Measurements from ENCODE around the gene MCM10. TPM values are rescaled to one million over a fixed set of nuclear protein-coding genes. Genes with fewer than 3 reads are reported as not detected.

The MCM10 gene
- total RNA-seq, 1 donor from 2014 or later, result 31.7 TPM

DNA sequence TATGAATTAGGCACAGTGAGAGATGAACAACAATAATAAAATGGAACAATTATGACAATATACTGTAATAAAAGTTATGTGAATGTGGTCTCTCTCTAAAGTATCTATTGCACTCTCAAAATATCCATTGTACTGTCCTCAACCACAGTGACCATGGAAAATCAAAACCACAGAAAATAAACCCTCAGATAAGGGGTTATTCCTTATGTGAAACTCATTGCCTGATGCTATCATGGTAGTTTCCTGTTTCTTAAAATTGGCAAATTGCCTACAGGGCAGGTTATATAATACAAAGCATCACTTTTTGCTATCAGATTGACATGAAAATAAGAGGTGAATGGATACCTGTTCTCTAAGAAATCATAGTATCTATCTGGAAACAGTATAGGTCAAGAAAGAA is 3.8 kb downstream of the MCM10 start:
- peaks cover 22% of the 10 kb centered on the region for H3K36me3 Mint-ChIP-seq
- peaks cover 16% of the 10 kb centered on the region for H3K4me1 Mint-ChIP-seq (ENCODE audit: unreplicated experiment)
- H3K9me3 Mint-ChIP-seq, result no peaks in the 10 kb centered on the region
- TF ChIP-seq, protein P1, sequence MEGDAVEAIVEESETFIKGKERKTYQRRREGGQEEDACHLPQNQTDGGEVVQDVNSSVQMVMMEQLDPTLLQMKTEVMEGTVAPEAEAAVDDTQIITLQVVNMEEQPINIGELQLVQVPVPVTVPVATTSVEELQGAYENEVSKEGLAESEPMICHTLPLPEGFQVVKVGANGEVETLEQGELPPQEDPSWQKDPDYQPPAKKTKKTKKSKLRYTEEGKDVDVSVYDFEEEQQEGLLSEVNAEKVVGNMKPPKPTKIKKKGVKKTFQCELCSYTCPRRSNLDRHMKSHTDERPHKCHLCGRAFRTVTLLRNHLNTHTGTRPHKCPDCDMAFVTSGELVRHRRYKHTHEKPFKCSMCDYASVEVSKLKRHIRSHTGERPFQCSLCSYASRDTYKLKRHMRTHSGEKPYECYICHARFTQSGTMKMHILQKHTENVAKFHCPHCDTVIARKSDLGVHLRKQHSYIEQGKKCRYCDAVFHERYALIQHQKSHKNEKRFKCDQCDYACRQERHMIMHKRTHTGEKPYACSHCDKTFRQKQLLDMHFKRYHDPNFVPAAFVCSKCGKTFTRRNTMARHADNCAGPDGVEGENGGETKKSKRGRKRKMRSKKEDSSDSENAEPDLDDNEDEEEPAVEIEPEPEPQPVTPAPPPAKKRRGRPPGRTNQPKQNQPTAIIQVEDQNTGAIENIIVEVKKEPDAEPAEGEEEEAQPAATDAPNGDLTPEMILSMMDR (conservative IDR thresholded peaks at IDR 0.05), result no peak
- no peak overlapping the region for H3K27ac Mint-ChIP-seq
- no peak overlapping the region for H3K4me3 Mint-ChIP-seq
- no peak for DNase-seq (ENCODE audit: extremely low spot score, unreplicated experiment)
- no peaks in the 10 kb centered on the region for H3K27me3 Mint-ChIP-seq

DNA sequence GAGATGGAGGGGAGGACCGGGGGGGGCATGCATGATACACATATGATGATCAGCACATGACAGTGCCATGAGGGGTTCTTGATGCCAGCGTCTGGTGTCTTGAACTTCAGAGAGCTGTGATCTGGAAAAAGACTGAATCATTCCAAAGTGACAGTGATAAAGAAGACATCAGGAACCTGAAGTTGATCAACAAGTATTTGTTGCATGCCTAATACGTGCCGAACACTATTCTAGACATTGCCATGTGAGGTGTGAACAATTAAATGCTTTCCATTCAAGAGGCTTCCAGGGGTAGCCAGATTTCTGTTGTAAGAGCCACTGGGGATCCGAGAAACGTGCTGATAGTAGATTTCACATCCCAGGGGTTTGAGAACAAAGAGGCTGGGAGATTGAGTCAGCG is 6.2 kb downstream of the MCM10 start:
- no peak overlapping the region for H3K27ac Mint-ChIP-seq
- H3K27me3 Mint-ChIP-seq, result no peaks in the 10 kb centered on the region
- H3K36me3 Mint-ChIP-seq, result peaks cover 15% of the 10 kb centered on the region
- H3K4me3 Mint-ChIP-seq, result no peak overlapping the region
- TF ChIP-seq, protein P1 (conservative IDR thresholded peaks at IDR 0.05), result no peak
- H3K9me3 Mint-ChIP-seq, result no peaks in the 10 kb centered on the region
- no peak for DNase-seq (ENCODE audit: extremely low spot score, unreplicated experiment)
- H3K4me1 Mint-ChIP-seq (ENCODE audit: unreplicated experiment), result peaks cover under 1% of the 10 kb centered on the region

DNA sequence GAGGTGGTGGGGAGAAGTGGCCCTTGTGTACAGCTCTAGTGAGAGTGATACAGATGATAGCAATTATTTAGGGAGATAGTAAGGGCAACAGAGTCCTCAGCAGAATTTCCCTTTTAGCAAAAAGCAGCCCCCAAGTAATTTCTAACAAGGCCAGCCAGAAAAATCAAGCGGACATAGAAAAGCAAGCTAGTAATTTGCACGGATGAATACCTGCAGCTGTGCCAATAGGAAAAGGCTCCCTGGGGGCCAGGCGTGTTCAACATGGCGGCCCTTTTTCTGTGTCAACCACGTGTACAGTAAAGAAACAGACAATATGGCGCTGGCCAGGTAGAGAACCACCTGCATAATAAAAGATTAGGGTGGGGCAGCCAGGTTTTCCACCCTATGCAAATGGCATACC is 7.4 kb downstream of the MCM10 start:
- Mint-ChIP-seq H3K4me1 (ENCODE audit: unreplicated experiment) (no peaks in the 10 kb centered on the region), H3K27ac (no peak overlapping the region), H3K9me3 (no peaks in the 10 kb centered on the region), H3K36me3 (peaks cover 15% of the 10 kb centered on the region), H3K4me3 (no peak overlapping the region), H3K27me3 (no peaks in the 10 kb centered on the region)
- no peak for DNase-seq (ENCODE audit: extremely low spot score, unreplicated experiment)
- TF ChIP-seq, protein P1 (conservative IDR thresholded peaks at IDR 0.05), result no peak

DNA sequence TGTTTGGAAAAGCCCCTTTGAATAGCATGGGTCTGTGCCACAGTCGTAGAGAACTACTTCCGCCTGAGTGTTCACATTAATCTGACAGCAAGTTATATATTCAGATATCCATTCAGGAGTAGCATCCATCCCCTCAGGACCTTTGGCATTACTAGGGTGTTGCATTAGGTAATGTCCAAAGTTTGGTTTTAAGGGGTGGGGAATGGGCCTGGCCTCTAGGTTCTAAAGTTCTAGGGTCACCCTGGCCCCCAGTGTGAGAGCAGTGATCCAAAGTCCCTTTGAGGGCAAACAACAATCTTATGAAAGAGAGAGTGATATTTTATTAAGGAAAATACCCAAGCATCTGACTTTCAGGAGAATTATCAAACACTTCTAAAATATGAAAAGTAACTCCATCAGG is 12.3 kb downstream of the MCM10 start:
- Mint-ChIP-seq H3K27ac (no peak overlapping the region), H3K36me3 (peaks cover 8% of the 10 kb centered on the region), H3K27me3 (no peaks in the 10 kb centered on the region), H3K9me3 (no peaks in the 10 kb centered on the region), H3K4me1 (ENCODE audit: unreplicated experiment) (no peaks in the 10 kb centered on the region), H3K4me3 (no peak overlapping the region)
- no peak for DNase-seq (ENCODE audit: extremely low spot score, unreplicated experiment)
- TF ChIP-seq, protein P1 (conservative IDR thresholded peaks at IDR 0.05), result no peak

DNA sequence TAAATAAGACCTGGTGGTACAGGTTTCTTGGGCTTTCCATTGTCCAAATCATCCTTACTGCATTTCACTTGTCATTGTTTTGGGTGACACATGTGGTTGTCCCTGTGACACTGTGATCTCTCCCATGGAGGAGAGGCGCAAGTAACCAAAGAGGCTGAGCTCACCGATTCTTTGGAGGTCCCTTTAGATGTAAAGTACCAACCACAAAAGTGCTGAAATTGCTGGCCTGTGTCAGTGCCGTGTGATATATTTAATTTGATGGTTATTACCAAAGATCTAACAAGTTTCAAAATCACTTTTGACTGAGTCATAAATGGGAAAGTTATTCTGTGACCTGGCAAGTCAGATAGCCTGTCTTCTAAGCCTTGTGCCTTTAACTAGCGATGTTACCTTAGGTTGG is 19.4 kb downstream of the MCM10 start:
- no peak overlapping the region for H3K27ac Mint-ChIP-seq
- no peaks in the 10 kb centered on the region for H3K4me1 Mint-ChIP-seq (ENCODE audit: unreplicated experiment)
- no peak for DNase-seq (ENCODE audit: extremely low spot score, unreplicated experiment)
- TF ChIP-seq, protein P1 (conservative IDR thresholded peaks at IDR 0.05), result no peak
- H3K4me3 Mint-ChIP-seq, result no peak overlapping the region
- peaks cover 24% of the 10 kb centered on the region for H3K36me3 Mint-ChIP-seq
- H3K9me3 Mint-ChIP-seq, result no peaks in the 10 kb centered on the region
- H3K27me3 Mint-ChIP-seq, result no peaks in the 10 kb centered on the region

DNA sequence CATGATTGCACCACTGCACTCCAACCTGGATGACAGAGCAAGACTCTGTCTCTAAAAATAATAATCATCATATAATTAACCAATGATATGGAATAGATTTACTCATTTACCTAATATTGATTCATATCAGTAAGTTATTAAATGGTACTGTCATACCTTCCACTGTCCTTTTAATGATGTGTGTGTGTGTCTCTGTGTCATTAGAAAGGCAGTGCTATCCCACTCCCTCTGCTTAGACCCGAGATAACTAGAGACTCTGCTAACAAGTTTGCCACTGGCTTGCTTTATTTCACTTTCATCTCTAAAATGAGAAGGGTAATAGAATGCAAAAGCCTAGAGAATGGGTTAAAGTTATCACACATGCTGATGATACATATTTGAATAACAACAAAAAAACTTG is 21.1 kb downstream of the MCM10 start:
- H3K27ac Mint-ChIP-seq, result no peak overlapping the region
- no peaks in the 10 kb centered on the region for H3K4me1 Mint-ChIP-seq (ENCODE audit: unreplicated experiment)
- H3K4me3 Mint-ChIP-seq, result no peak overlapping the region
- peaks cover 4% of the 10 kb centered on the region for H3K9me3 Mint-ChIP-seq
- DNase-seq (ENCODE audit: extremely low spot score, unreplicated experiment), result no peak
- no peaks in the 10 kb centered on the region for H3K27me3 Mint-ChIP-seq
- peaks cover 38% of the 10 kb centered on the region for H3K36me3 Mint-ChIP-seq
- TF ChIP-seq, protein P1 (conservative IDR thresholded peaks at IDR 0.05), result no peak

Measured in type B pancreatic cell (in vitro differentiated cells).